Adipocyte (in vitro differentiated cells): Measurements from ENCODE around the gene DPH6.
"Not testable (repeated sequence)": the region's sequence is repeated elsewhere in the genome, so short reads cannot be mapped to it uniquely, and the experiment has no call there.

Experiments
- DNase-seq: peaks from one replicate; pipeline ENCODE4 v3.0.0-alpha.2; 2015; ENCODE audit warnings: low read depth
- H3K27me3 ChIP-seq: replicated peaks from 2 replicates; pipeline ENCODE4 v1.7.0; 2013; ENCODE audit warnings: mild to moderate bottlenecking, low read length, moderate library complexity; ENCODE audit not compliant: control insufficient read depth, insufficient read depth
- H3K36me3 ChIP-seq: 2 replicates; pipeline ENCODE4 v1.7.0; 2013; ENCODE audit warnings: low read length, mild to moderate bottlenecking, moderate library complexity; ENCODE audit not compliant: control insufficient read depth, insufficient read depth, severe bottlenecking
- H3K4me1 ChIP-seq: 2 replicates; pipeline ENCODE4 v1.7.0; 2013; ENCODE audit warnings: mild to moderate bottlenecking, low read length, moderate library complexity; ENCODE audit not compliant: control insufficient read depth, insufficient read depth
- H3K4me3 ChIP-seq: 2 replicates; pipeline ENCODE4 v1.7.0; 2013; ENCODE audit warnings: mild to moderate bottlenecking, low read length, moderate library complexity
- H3K9ac ChIP-seq: 2 replicates; pipeline ENCODE4 v1.7.0; 2013; ENCODE audit warnings: mild to moderate bottlenecking, low read length, moderate library complexity
- H3K9me3 ChIP-seq: 2 replicates; pipeline ENCODE4 v1.7.0; 2013; ENCODE audit warnings: mild to moderate bottlenecking, low read length, moderate library complexity; ENCODE audit not compliant: control insufficient read depth

DPH6 gene

GRCh38 chr15:35328836-35329235, 217.1 kb downstream of the DPH6 start:
- H3K4me1 ChIP-seq, H3K9ac ChIP-seq, H3K36me3 ChIP-seq, H3K9me3 ChIP-seq, H3K4me3 ChIP-seq, H3K27me3 ChIP-seq, DNase-seq: not testable (repeated sequence)

DNA sequence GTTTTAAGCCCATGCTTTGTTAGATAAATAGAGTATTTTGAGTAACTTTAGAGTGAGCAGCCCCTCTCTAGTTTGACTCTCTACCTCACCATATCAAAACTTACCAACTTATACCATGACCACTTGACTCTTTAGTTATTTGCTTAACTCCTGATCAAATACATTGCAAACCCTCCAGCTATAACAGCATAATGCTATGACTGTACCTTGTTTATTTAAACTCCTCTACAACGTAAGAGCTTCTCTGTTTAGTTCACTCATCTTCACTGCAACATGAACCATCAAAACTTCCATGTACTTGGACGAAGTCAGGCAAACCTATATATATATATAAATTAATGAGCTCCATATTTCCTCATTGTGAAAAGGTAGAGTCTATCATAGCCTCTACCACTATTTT, 218.2 kb downstream of the DPH6 start:
- DNase-seq: no peak
- no peaks in the 10 kb centered on the region for H3K27me3 ChIP-seq
- H3K9ac ChIP-seq: no peak overlapping the region
- no peak overlapping the region for H3K4me3 ChIP-seq
- H3K36me3 ChIP-seq: no peaks in the 10 kb centered on the region
- H3K4me1 ChIP-seq: peaks cover 3% of the 10 kb centered on the region
- H3K9me3 ChIP-seq: no peaks in the 10 kb centered on the region

DNA sequence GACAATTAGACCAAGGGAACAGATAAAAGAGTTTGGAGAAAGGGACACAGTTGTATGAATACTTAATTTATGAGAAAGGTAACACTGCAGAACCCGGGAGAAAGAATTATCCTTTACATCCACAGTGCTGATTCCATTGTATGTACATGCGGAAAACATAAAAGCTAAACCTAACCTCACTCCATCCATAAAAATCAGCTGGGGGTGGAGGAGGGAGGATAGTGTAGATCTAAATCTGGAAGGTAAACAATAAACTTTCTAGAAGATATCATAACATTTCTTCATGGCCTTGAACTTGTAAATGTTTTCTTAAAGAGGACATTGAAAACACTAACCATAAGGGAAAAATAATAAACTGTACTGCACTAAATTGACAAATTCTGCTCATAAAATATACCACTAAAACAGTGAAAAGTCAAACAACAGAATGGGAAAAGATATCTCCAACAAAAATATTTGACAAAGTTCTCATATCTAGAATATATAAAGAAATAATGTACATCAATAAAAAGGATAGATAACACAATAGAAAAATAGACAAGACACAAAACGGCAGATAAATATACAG, 220.5 kb downstream of the DPH6 start:
- Histone ChIP-seq H3K36me3 (no peaks in the 10 kb centered on the region), H3K4me1 (peaks cover 8% of the 10 kb centered on the region), H3K27me3 (no peaks in the 10 kb centered on the region), H3K9ac (no peak overlapping the region), H3K9me3 (no peaks in the 10 kb centered on the region), H3K4me3 (no peak overlapping the region)
- no peak for DNase-seq

- peaks cover 10% of the 10 kb centered on the region for H3K4me1 ChIP-seq
These were observed 222.8 kb downstream of the DPH6 start for GRCh38 chr15:35323141-35323540.

DNA sequence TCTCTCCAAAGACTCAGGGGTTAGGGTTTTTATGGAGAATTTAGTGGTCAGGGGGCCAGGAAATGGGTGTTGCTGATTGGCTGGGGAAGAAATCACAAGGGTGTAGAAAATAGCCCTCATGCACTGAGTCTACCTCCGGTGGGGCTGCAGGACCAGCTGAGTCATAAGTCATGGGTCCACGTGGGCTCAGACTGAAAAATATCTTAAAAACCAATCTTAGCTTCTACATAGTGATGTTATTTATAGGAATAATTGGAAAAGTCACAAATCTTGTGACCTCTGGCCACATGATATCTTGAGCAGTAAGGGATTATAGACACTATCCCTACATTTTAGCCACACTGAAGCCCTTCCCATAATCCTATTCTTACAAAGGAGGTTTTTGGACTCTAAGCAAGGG, 224.0 kb downstream of the DPH6 start:
- H3K9ac ChIP-seq: no peak overlapping the region

More at GRCh38 chr15:35323141-35323540, 222.8 kb downstream of the DPH6 start:
- no peak for DNase-seq
- H3K36me3 ChIP-seq: no peaks in the 10 kb centered on the region
- H3K4me3 ChIP-seq: no peak overlapping the region
- no peak overlapping the region for H3K9ac ChIP-seq
- H3K9me3 ChIP-seq: no peaks in the 10 kb centered on the region
- no peaks in the 10 kb centered on the region for H3K27me3 ChIP-seq

DNA sequence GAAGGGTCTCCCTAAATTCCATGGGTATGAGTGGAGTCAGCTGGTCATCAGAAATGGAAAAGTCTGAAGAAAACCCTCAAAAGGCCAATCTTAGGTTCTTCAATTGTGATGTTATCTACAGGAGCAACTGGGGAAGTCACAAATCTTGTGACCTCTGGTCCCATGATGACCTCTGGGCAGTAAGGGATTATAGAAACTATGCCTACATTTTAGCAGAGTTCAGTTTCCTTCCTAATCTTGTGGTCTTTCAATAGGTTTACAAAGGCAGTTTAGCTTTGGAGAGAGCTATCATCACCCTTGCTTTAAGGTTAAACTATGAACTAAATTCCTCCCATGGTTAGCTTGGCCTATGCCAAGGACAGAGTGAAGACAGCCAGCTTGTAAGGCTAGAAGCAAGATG, 225.1 kb downstream of the DPH6 start:
- Histone ChIP-seq H3K4me1 (peaks cover 10% of the 10 kb centered on the region), H3K36me3 (no peaks in the 10 kb centered on the region), H3K4me3 (peak overlapping the region; percentile 44), H3K9me3 (no peaks in the 10 kb centered on the region), H3K9ac (no peak overlapping the region), H3K27me3 (no peaks in the 10 kb centered on the region)
- no peak for DNase-seq

More for the DNA sequence above, 224.0 kb downstream of the DPH6 start:
- Histone ChIP-seq H3K27me3 (no peaks in the 10 kb centered on the region), H3K9me3 (no peaks in the 10 kb centered on the region), H3K4me3 (no peak overlapping the region), H3K36me3 (no peaks in the 10 kb centered on the region), H3K4me1 (peaks cover 10% of the 10 kb centered on the region)
- DNase-seq: no peak
